ENCODE measurements around the gene RASGRP2.
A peak's percentile ranks its signal among the peaks of the same experiment; 100 is the strongest.

Gene RASGRP2

GRCh38 chr11:64736654-64737053 is 7.3 kb downstream of the RASGRP2 start:
- no peak for DNase-seq

GRCh38 chr11:64735725-64736259 is 8.2 kb downstream of the RASGRP2 start:
- no peak for DNase-seq

GRCh38 chr11:64734811-64735724 is 8.9 kb downstream of the RASGRP2 start:
- DNase-seq = no peak

- DNase-seq = no peak
These were observed 12.3 kb downstream of the RASGRP2 start for GRCh38 chr11:64731601-64732000.

GRCh38 chr11:64729851-64730382 is 14.0 kb downstream of the RASGRP2 start:
- no peak for DNase-seq

- DNase-seq = no peak
These were observed 15.1 kb downstream of the RASGRP2 start for GRCh38 chr11:64728757-64729365.

GRCh38 chr11:64726867-64727530 is 16.9 kb downstream of the RASGRP2 start:
- no peak for DNase-seq

GRCh38 chr11:64726211-64726641 is 17.7 kb downstream of the RASGRP2 start:
- no peak for DNase-seq

- no peak for DNase-seq
These were observed 18.9 kb downstream of the RASGRP2 start for GRCh38 chr11:64724863-64725532.

GRCh38 chr11:64723907-64724862 is 19.8 kb downstream of the RASGRP2 start:
- no peak for DNase-seq

GRCh38 chr11:64723117-64723906 is 20.6 kb downstream of the RASGRP2 start, which contains the start of gene NRXN2:
Gene NRXN2, minus strand, starts transcription at chr11:64723197. Its CDS starts 9,498 bp downstream, at chr11:64713699.
- DNase-seq = peak; percentile 91

- no peak for DNase-seq
These were observed 21.5 kb downstream of the RASGRP2 start for GRCh38 chr11:64722141-64723065.

- DNase-seq = no peak
These were observed 22.6 kb downstream of the RASGRP2 start for GRCh38 chr11:64721359-64721699.

- DNase-seq = no peak
These were observed 23.1 kb downstream of the RASGRP2 start for GRCh38 chr11:64720640-64721358.

- no peak for DNase-seq
These were observed 23.8 kb downstream of the RASGRP2 start for GRCh38 chr11:64720167-64720566.

GRCh38 chr11:64719406-64719805 is 24.5 kb downstream of the RASGRP2 start:
- no peak for DNase-seq

- DNase-seq = no peak
These were observed 25.2 kb downstream of the RASGRP2 start for GRCh38 chr11:64718780-64719124.

GRCh38 chr11:64718084-64718779 is 25.7 kb downstream of the RASGRP2 start:
- no peak for DNase-seq

Measured in activated CD4-positive, alpha-beta T cell treated with anti-CD3 and anti-CD28 coated beads, Interleukin-10, Interleukin-2, amounts not matched to agents 100 ng/mL and 50 ng/mL, durations not matched to agents 16 hours and 8 hours (primary cell).